Stimulated activated CD4-positive, alpha-beta T cell treated with anti-CD3 and anti-CD28 coated beads, Interleukin-4, amount 100 ng/mL, for 1 hour (primary cell): ENCODE measurements around the gene KRT12.
"Not testable (repeated sequence)": the region's sequence is repeated elsewhere in the genome, so short reads cannot be mapped to it uniquely, and the experiment has no call there.

Experiments
- DNase-seq: peaks from one replicate; pipeline ENCODE4 v3.0.0-alpha.2; 2020

Gene KRT12

GRCh38 chr17:40841246-40841645, 25.8 kb downstream of the KRT12 start:
- DNase-seq, result no peak

- no peak for DNase-seq
Measured at GRCh38 chr17:40839194-40839593, 27.8 kb downstream of the KRT12 start.

GRCh38 chr17:40836020-40836419, 31.0 kb downstream of the KRT12 start:
- DNase-seq, result no peak

GRCh38 chr17:40833882-40834281, 33.1 kb downstream of the KRT12 start:
- DNase-seq, result no peak

GRCh38 chr17:40832840-40833239, 34.2 kb downstream of the KRT12 start:
- no peak for DNase-seq

GRCh38 chr17:40830085-40830776, 36.8 kb downstream of the KRT12 start:
- no peak for DNase-seq

GRCh38 chr17:40828454-40829044, 38.5 kb downstream of the KRT12 start:
- no peak for DNase-seq

GRCh38 chr17:40827746-40828453, 39.1 kb downstream of the KRT12 start:
- no peak for DNase-seq

- no peak for DNase-seq
Measured at GRCh38 chr17:40825599-40825998, 41.4 kb downstream of the KRT12 start.

- DNase-seq, result no peak
Measured at GRCh38 chr17:40824015-40824832, 42.8 kb downstream of the KRT12 start.

- no peak for DNase-seq
Measured at GRCh38 chr17:40822132-40822812, 44.8 kb downstream of the KRT12 start, which contains the start of gene KRT10. TSS of gene KRT10 (minus strand) at chr17:40822614. CDS start at chr17:40822585, 29 bp downstream.

GRCh38 chr17:40821536-40821935, 45.5 kb downstream of the KRT12 start:
- DNase-seq, result no peak

GRCh38 chr17:40820228-40820838, 46.7 kb downstream of the KRT12 start:
- no peak for DNase-seq

GRCh38 chr17:40819528-40820125, 47.4 kb downstream of the KRT12 start:
- no peak for DNase-seq

GRCh38 chr17:40818733-40819527, 48.1 kb downstream of the KRT12 start:
- peak; percentile 87 for DNase-seq

GRCh38 chr17:40818343-40818732, 48.7 kb downstream of the KRT12 start:
- no peak for DNase-seq

- DNase-seq, result no peak
Measured at GRCh38 chr17:40817103-40817682, 49.8 kb downstream of the KRT12 start.

GRCh38 chr17:40816569-40816968, 50.5 kb downstream of the KRT12 start:
- no peak for DNase-seq

GRCh38 chr17:40815381-40815780, 51.6 kb downstream of the KRT12 start:
- no peak for DNase-seq

- DNase-seq, result not testable (repeated sequence)
Measured at GRCh38 chr17:40814657-40815056, 52.4 kb downstream of the KRT12 start.
